ENCODE data around the gene NUDCD3.
A peak's percentile ranks its signal among the peaks of the same experiment; 100 is the strongest.

The NUDCD3 gene

DNA sequence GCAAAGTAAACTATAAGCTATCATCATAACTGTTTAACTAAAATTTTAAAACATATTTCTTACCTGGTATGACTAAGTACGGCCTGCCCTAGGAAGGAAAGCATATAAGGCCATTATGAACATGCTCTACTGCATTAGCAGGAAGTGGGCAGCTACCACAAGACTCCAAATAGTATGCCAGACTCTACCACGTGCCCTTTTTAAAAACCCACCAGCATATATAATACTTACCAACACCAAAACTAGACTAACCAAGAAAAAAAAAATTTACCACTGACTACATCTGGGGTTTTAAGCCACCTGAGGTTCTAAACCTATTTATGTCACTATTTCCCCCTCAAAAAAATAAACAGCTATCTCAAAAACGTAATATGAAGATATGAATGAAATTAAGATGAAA, 30.1 kb downstream of the NUDCD3 start:
- Histone ChIP-seq H3K27me3 (replicated peaks; ENCODE audit: insufficient read depth, low read length) (no peaks in the 10 kb centered on the region), H2AFZ (ENCODE audit: low read length) (no peak overlapping the region), H3K4me3 (ENCODE audit: low read length) (peak overlapping the region; percentile 39), H4K20me1 (ENCODE audit: insufficient read depth, low read length) (0 out of 2 replicates have a peak, but pooled peaks cover 3% of the 10 kb centered on the region), H3K9me3 (replicated peaks; ENCODE audit: insufficient read depth, low read length) (no peaks in the 10 kb centered on the region), H3K9me2 (replicated peaks; ENCODE audit: insufficient read depth, low read length) (no peaks in the 10 kb centered on the region), H3K4me1 (ENCODE audit: low read length) (peaks cover 37% of the 10 kb centered on the region), H3F3A (ENCODE audit: insufficient read depth, low read length) (peaks cover 28% of the 10 kb centered on the region), H3K9ac (ENCODE audit: low read length) (no peak overlapping the region), H3K79me2 (ENCODE audit: low read length) (peaks cover 95% of the 10 kb centered on the region), H3K36me3 (replicated peaks; ENCODE audit: insufficient read depth, low read length) (no peaks in the 10 kb centered on the region), H3K4me2 (ENCODE audit: low read depth, low read length) (peak overlapping the region; percentile 65), H3K27ac (ENCODE audit: low read length) (peak overlapping the region; percentile 57; the same call in 1 of the 2 replicates)
- DNase-seq = peak; percentile 91
- no peak for TF ChIP-seq EZH2phosphoT487 (IDR thresholded peaks at IDR 0.05; ENCODE audit: low read length)
- no peak for TF ChIP-seq EZH2 (optimal IDR thresholded peaks at IDR 0.05; ENCODE audit: low read depth, low read length)
- TF ChIP-seq, protein P1, sequence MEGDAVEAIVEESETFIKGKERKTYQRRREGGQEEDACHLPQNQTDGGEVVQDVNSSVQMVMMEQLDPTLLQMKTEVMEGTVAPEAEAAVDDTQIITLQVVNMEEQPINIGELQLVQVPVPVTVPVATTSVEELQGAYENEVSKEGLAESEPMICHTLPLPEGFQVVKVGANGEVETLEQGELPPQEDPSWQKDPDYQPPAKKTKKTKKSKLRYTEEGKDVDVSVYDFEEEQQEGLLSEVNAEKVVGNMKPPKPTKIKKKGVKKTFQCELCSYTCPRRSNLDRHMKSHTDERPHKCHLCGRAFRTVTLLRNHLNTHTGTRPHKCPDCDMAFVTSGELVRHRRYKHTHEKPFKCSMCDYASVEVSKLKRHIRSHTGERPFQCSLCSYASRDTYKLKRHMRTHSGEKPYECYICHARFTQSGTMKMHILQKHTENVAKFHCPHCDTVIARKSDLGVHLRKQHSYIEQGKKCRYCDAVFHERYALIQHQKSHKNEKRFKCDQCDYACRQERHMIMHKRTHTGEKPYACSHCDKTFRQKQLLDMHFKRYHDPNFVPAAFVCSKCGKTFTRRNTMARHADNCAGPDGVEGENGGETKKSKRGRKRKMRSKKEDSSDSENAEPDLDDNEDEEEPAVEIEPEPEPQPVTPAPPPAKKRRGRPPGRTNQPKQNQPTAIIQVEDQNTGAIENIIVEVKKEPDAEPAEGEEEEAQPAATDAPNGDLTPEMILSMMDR (IDR thresholded peaks at IDR 0.05; ENCODE audit: low read length) = no peak

DNA sequence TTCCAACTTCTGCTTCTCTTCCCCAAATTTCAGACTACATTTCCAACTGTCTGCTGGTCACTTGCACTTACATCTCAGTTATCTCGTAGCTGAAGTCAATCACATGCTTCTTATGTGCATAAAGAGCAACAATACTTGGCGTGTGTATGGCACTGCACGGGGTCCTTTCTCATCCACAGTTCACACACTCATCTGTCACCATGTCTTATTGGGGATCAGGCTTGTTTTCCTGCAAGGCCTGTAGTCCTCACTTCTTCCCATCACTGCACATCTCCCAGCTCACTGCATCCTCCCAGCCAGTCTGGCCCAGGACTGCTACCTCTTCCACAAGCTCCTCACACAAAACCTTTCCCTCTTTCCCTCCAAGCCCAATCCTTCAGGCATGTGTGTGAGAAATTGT, 35.3 kb downstream of the NUDCD3 start:
- H3K4me2 ChIP-seq (ENCODE audit: low read depth, low read length) = no peak overlapping the region
- no peaks in the 10 kb centered on the region; the same call in 1 of the 2 replicates for H3K36me3 ChIP-seq (replicated peaks; ENCODE audit: insufficient read depth, low read length)
- no peaks in the 10 kb centered on the region for H3K9me2 ChIP-seq (replicated peaks; ENCODE audit: insufficient read depth, low read length)
- peaks cover 91% of the 10 kb centered on the region for H3K79me2 ChIP-seq (ENCODE audit: low read length)
- H3K4me1 ChIP-seq (ENCODE audit: low read length) = 0 out of 2 replicates have a peak, but pooled peaks cover 10% of the 10 kb centered on the region
- H3K9ac ChIP-seq (ENCODE audit: low read length) = no peak overlapping the region
- no peak for DNase-seq
- no peaks in the 10 kb centered on the region for H3K27me3 ChIP-seq (replicated peaks; ENCODE audit: insufficient read depth, low read length)
- no peak overlapping the region for H3K27ac ChIP-seq (ENCODE audit: low read length)
- no peak overlapping the region for H2AFZ ChIP-seq (ENCODE audit: low read length)
- H3K9me3 ChIP-seq (replicated peaks; ENCODE audit: insufficient read depth, low read length) = no peaks in the 10 kb centered on the region
- TF ChIP-seq EZH2phosphoT487 (IDR thresholded peaks at IDR 0.05; ENCODE audit: low read length) (no peak), EZH2 (optimal IDR thresholded peaks at IDR 0.05; ENCODE audit: low read depth, low read length) (no peak)
- TF ChIP-seq, protein P1 (IDR thresholded peaks at IDR 0.05; ENCODE audit: low read length) = no peak
- 0 out of 2 replicates have a peak, but pooled peaks cover 2% of the 10 kb centered on the region for H3F3A ChIP-seq (ENCODE audit: insufficient read depth, low read length)
- H3K4me3 ChIP-seq (ENCODE audit: low read length) = no peak overlapping the region
- no peaks in the 10 kb centered on the region for H4K20me1 ChIP-seq (ENCODE audit: insufficient read depth, low read length)

DNA sequence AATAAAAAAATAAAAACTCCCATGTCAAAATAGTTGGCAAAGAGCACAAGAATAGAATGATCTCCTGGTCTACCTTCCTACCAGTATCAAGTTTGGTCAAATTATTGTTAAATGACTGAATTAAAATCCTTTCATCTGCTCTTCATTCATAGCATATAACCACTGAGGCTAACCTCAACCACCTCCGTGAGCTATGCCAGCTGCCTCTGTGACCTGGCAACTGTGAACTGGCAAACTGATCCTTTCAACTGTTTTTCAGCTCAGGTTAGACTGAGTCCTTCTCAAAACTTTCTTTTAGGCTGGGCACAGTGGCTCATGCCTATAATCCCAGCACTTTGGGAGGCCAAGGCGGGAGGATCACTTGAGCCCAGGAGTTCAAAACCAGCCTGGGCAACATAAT, 36.1 kb downstream of the NUDCD3 start:
- TF ChIP-seq, protein P1 (IDR thresholded peaks at IDR 0.05; ENCODE audit: low read length) = no peak
- no peaks in the 10 kb centered on the region for H3K27me3 ChIP-seq (replicated peaks; ENCODE audit: insufficient read depth, low read length)
- DNase-seq = no peak
- 0 out of 2 replicates have a peak, but pooled peaks cover 8% of the 10 kb centered on the region for H3K4me1 ChIP-seq (ENCODE audit: low read length)
- no peaks in the 10 kb centered on the region for H3K9me2 ChIP-seq (replicated peaks; ENCODE audit: insufficient read depth, low read length)
- H3K27ac ChIP-seq (ENCODE audit: low read length) = no peak overlapping the region
- no peaks in the 10 kb centered on the region; the same call in 1 of the 2 replicates for H3K36me3 ChIP-seq (replicated peaks; ENCODE audit: insufficient read depth, low read length)
- no peaks in the 10 kb centered on the region for H3K9me3 ChIP-seq (replicated peaks; ENCODE audit: insufficient read depth, low read length)
- no peak overlapping the region for H3K4me3 ChIP-seq (ENCODE audit: low read length)
- no peaks in the 10 kb centered on the region for H3F3A ChIP-seq (ENCODE audit: insufficient read depth, low read length)
- H4K20me1 ChIP-seq (ENCODE audit: insufficient read depth, low read length) = no peaks in the 10 kb centered on the region
- peaks cover 91% of the 10 kb centered on the region for H3K79me2 ChIP-seq (ENCODE audit: low read length)
- no peak overlapping the region for H2AFZ ChIP-seq (ENCODE audit: low read length)
- no peak overlapping the region for H3K9ac ChIP-seq (ENCODE audit: low read length)
- H3K4me2 ChIP-seq (ENCODE audit: low read depth, low read length) = no peak overlapping the region

All from MM.1S (cell line).